Stomach smooth muscle (tissue), 2 donors: ENCODE data around the gene PPFIA3.
"Not testable (repeated sequence)": the region's sequence is repeated elsewhere in the genome, so short reads cannot be mapped to it uniquely, and the experiment has no call there.

Experiments
- H3K27ac ChIP-seq: one replicate; pipeline ENCODE4 v1.7.0; 2013; ENCODE audit warnings: mild to moderate bottlenecking, low read length, inconsistent platforms
- H3K27me3 ChIP-seq, 2 donors: one replicate each; pipeline ENCODE4 v1.7.0; 2013; ENCODE audit warnings: low read length in 2 of 2; ENCODE audit not compliant: insufficient read depth in 2 of 2, control insufficient read depth in 1 of 2
- H3K36me3 ChIP-seq, 2 donors: one replicate each; pipeline ENCODE4 v1.7.0; 2013; ENCODE audit warnings: low read length in 2 of 2; ENCODE audit not compliant: control insufficient read depth in 2 of 2, insufficient read depth in 2 of 2
- H3K4me1 ChIP-seq: one replicate; pipeline ENCODE4 v1.7.0; 2013; ENCODE audit warnings: low read length; ENCODE audit not compliant: control insufficient read depth, insufficient read depth
- H3K4me3 ChIP-seq, 2 donors: one replicate each; pipeline ENCODE4 v1.7.0; 2013; ENCODE audit warnings: low read length in 2 of 2
- H3K9ac ChIP-seq, 2 donors: one replicate each; pipeline ENCODE4 v1.7.0; 2013; ENCODE audit warnings: low read length in 2 of 2, mild to moderate bottlenecking in 1 of 2
- H3K9me3 ChIP-seq, 2 donors: one replicate each; pipeline ENCODE4 v1.7.0; 2013; ENCODE audit warnings: low read length in 2 of 2; ENCODE audit not compliant: control insufficient read depth in 2 of 2
- donor health status: healthy.
- donor health status: Pancreatic carcinoma.

Gene PPFIA3

GRCh38 chr19:49142866-49143335 is 23.6 kb downstream of the PPFIA3 start:
- H3K4me3 ChIP-seq, result peak overlapping the region; percentile 80 to 89
- H3K9ac ChIP-seq, result peak overlapping the region; percentile 58 to 66
- peaks cover 21% of the 10 kb centered on the region for H3K4me1 ChIP-seq
- H3K27me3 ChIP-seq, result no peaks in the 10 kb centered on the region
- no peak overlapping the region for H3K27ac ChIP-seq
- H3K36me3 ChIP-seq, result no peaks in the 10 kb centered on the region
- no peaks in the 10 kb centered on the region for H3K9me3 ChIP-seq

GRCh38 chr19:49145573-49146407 is 26.4 kb downstream of the PPFIA3 start:
- H3K36me3 ChIP-seq, result no peaks in the 10 kb centered on the region
- peak overlapping the region; percentile 18 for H3K27ac ChIP-seq
- no peaks in the 10 kb centered on the region for H3K9me3 ChIP-seq
- H3K4me1 ChIP-seq, result peaks cover 44% of the 10 kb centered on the region
- H3K4me3 ChIP-seq, result peak overlapping the region; percentile 26 to 67
- H3K27me3 ChIP-seq, result no peaks in the 10 kb centered on the region
- peak overlapping the region in 1 of 2 donors; percentile 21 for H3K9ac ChIP-seq

DNA sequence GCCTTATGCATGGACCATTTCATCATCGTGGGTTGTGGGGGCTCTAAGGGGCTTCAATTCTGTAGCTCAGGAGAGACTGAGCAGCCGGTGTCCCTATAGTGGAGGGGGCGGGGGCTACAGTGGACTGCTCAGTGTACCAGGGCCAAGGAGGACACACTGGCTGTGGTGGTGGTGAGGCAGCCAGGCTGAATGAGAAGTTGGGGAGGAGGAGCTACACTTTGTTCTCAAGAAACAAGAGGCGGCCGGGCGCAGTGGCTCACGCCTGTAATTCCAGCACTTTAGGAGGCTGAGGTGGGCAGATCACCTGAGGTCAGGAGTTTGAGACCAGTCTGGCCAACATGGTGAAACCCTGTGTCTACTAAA is 27.0 kb downstream of the PPFIA3 start:
- not testable (repeated sequence) for H3K27me3 ChIP-seq, H3K36me3 ChIP-seq, H3K27ac ChIP-seq, H3K9ac ChIP-seq, H3K9me3 ChIP-seq
- peak overlapping the region in 1 of 2 donors; percentile 67 for H3K4me3 ChIP-seq
- H3K4me1 ChIP-seq, result peaks cover 50% of the 10 kb centered on the region

GRCh38 chr19:49148044-49148682 is 28.8 kb downstream of the PPFIA3 start:
- Histone ChIP-seq H3K9ac (no peak overlapping the region), H3K4me3 (peak overlapping the region in 1 of 2 donors; percentile 93), H3K27me3 (no peaks in the 10 kb centered on the region), H3K9me3 (no peaks in the 10 kb centered on the region), H3K4me1 (peaks cover 49% of the 10 kb centered on the region), H3K27ac (peak overlapping the region; percentile 71), H3K36me3 (no peaks in the 10 kb centered on the region)

- H3K36me3 ChIP-seq, result no peaks in the 10 kb centered on the region
- no peaks in the 10 kb centered on the region for H3K9me3 ChIP-seq
- no peaks in the 10 kb centered on the region for H3K27me3 ChIP-seq
- peak overlapping the region; percentile 71 for H3K27ac ChIP-seq
- H3K4me1 ChIP-seq, result peaks cover 49% of the 10 kb centered on the region
- H3K4me3 ChIP-seq, result peak overlapping the region; percentile 93 to 95
- peak overlapping the region; percentile 56 to 80 for H3K9ac ChIP-seq
Observed at GRCh38 chr19:49148784-49149651, 29.7 kb downstream of the PPFIA3 start.

GRCh38 chr19:49149652-49150105 is 30.3 kb downstream of the PPFIA3 start:
- H3K4me3 ChIP-seq, result peak overlapping the region; percentile 93 to 95
- no peaks in the 10 kb centered on the region for H3K9me3 ChIP-seq
- peak overlapping the region; percentile 56 to 80 for H3K9ac ChIP-seq
- peaks cover 52% of the 10 kb centered on the region for H3K4me1 ChIP-seq
- peak overlapping the region; percentile 71 for H3K27ac ChIP-seq
- H3K36me3 ChIP-seq, result no peaks in the 10 kb centered on the region
- no peaks in the 10 kb centered on the region for H3K27me3 ChIP-seq

- Histone ChIP-seq H3K9ac (peak overlapping the region; percentile 56 to 80), H3K4me1 (peaks cover 50% of the 10 kb centered on the region), H3K27ac (peak overlapping the region; percentile 71), H3K27me3 (no peaks in the 10 kb centered on the region), H3K36me3 (no peaks in the 10 kb centered on the region), H3K4me3 (peak overlapping the region; percentile 93 to 95), H3K9me3 (no peaks in the 10 kb centered on the region)
Observed at GRCh38 chr19:49150106-49150943, 31.0 kb downstream of the PPFIA3 start.

- no peaks in the 10 kb centered on the region for H3K27me3 ChIP-seq
- H3K36me3 ChIP-seq, result no peaks in the 10 kb centered on the region
- H3K4me1 ChIP-seq, result peaks cover 44% of the 10 kb centered on the region
Observed at GRCh38 chr19:49150944-49151243, 31.6 kb downstream of the PPFIA3 start.

GRCh38 chr19:49151267-49152118 is 32.1 kb downstream of the PPFIA3 start:
- Histone ChIP-seq H3K4me1 (peaks cover 38% of the 10 kb centered on the region), H3K9ac (peak overlapping the region in 1 of 2 donors; percentile 21), H3K36me3 (no peaks in the 10 kb centered on the region), H3K27me3 (no peaks in the 10 kb centered on the region), H3K27ac (no peak overlapping the region), H3K4me3 (peak overlapping the region in 1 of 2 donors; percentile 93), H3K9me3 (no peaks in the 10 kb centered on the region)

More at GRCh38 chr19:49150944-49151243, 31.6 kb downstream of the PPFIA3 start:
- no peak overlapping the region for H3K27ac ChIP-seq
- no peaks in the 10 kb centered on the region for H3K9me3 ChIP-seq
- H3K9ac ChIP-seq, result peak overlapping the region; percentile 21 to 56
- H3K4me3 ChIP-seq, result peak overlapping the region; percentile 93 to 95
